NB4 (cell line): Measurements from ENCODE around the gene DFFB.
"Not testable (repeated sequence)": the region's sequence is repeated elsewhere in the genome, so short reads cannot be mapped to it uniquely, and the experiment has no call there.

Source experiments
- CTCF ChIP-seq: IDR thresholded peaks from one replicate; pipeline ENCODE4 v1.5.1; 2012; ENCODE audit warnings: low read depth, low read length
- MAX ChIP-seq: IDR thresholded peaks from 2 replicates; pipeline ENCODE4 v1.6.1; 2011; ENCODE audit warnings: low read depth, low read length
- POLR2A ChIP-seq: IDR thresholded peaks from 2 replicates; pipeline ENCODE4 v1.6.1; 2011; ENCODE audit warnings: mild to moderate bottlenecking; ENCODE audit not compliant: insufficient read length; ENCODE audit errors: extremely low read depth

DNA sequence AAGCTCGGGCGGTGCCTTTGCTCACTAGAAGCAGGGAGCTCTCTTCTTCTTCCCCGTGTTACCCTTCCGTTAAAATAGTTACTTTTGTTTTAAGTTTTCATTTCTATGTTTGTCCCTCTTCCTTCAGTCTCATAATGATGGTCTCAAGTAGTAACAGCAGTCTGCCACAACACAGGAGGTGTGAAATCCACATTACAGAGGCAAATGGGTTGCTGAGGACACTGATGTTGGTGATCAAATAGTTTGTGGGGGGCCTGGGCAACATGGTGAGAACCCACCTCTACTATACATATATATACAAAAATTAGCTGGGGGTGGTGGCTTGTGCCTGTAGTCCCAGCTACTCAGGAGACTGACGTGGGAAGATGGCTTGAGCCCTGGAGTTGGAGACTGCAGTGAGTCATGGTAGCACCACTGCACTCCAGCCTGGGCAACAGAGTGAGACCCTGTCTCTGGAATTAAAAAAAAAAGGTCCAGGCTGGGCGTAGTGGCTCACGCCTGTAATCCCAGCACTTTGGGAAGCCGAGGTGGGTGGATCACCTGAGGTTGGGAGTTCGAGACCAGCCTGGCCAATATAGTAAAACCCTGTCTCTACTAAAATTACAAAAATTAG, 47.0 kb upstream of the DFFB start:
- TF ChIP-seq CTCF, POLR2A, MAX: not testable (repeated sequence)
